ENCODE results near the gene PSMB2. TPM values are rescaled to one million over a fixed set of nuclear protein-coding genes. Genes with fewer than 3 reads are reported as not detected.
A peak's percentile ranks its signal among the peaks of the same experiment; 100 is the strongest.

PSMB2 gene
- total RNA-seq, 1 donor = 18.5 TPM

DNA sequence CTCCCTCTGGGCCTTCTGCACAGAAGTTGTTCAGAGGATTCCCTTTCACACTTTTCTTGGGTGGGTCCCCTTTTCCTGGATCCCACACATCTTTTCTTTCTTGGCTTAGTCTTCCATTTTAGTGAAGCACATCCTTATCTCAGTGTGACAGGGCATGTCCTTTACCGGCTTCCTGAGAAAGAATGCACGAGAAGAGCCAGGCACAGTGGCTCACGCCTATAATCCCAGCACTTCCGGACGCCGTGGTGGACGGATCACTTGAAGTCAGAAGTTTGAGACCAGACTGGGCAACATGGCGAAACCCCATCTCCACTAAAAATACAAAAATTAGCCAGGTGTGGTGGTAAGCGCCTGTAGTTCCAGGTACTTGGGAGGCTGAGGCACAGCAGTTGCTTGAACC is 22.1 kb upstream of the PSMB2 start:
- Histone ChIP-seq H3K9me3 (ENCODE audit: low read depth, low read length) (no peaks in the 10 kb centered on the region), H4K20me1 (ENCODE audit: insufficient read depth, low read length) (no peaks in the 10 kb centered on the region), H3K79me2 (ENCODE audit: insufficient read depth, low read length) (no peaks in the 10 kb centered on the region), H3K4me3 (ENCODE audit: insufficient read depth, low read length) (no peak overlapping the region), H3K4me1 (ENCODE audit: insufficient read depth, low read length) (no peaks in the 10 kb centered on the region), H2AFZ (ENCODE audit: low read length) (no peak overlapping the region), H3K4me2 (ENCODE audit: insufficient read depth, low read length) (no peak overlapping the region), H3K36me3 (ENCODE audit: insufficient read depth, low read length) (no peaks in the 10 kb centered on the region), H3K27me3 (ENCODE audit: insufficient read depth, low read length) (peaks cover 6% of the 10 kb centered on the region), H3K27ac (ENCODE audit: low read depth, low read length) (no peak overlapping the region)
- no peak for DNase-seq (ENCODE audit: insufficient read length, low spot score, missing footprints)
- no peak for TF ChIP-seq CTCF (IDR thresholded peaks at IDR 0.05; ENCODE audit: extremely low read depth, low read depth, low read length)

DNA sequence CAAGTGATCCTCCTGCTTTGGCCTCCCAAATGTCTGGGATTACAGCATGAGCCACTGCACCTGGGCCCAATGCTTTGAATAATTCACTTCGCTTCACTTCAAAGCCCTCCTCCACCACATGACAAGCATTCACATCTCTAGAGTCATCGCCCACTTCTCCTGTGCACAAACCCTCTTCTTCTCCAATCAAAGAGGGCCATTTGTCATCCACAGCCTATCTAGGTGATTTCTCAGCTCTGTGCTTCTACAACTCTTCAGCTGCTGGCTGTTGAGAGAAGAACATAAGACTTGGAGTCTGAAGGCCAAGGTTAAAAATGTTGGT is 20.1 kb upstream of the PSMB2 start:
- no peak for TF ChIP-seq CTCF (IDR thresholded peaks at IDR 0.05; ENCODE audit: extremely low read depth, low read depth, low read length)
- H3K79me2 ChIP-seq (ENCODE audit: insufficient read depth, low read length) = no peaks in the 10 kb centered on the region
- H3K4me1 ChIP-seq (ENCODE audit: insufficient read depth, low read length) = peaks cover 2% of the 10 kb centered on the region
- no peaks in the 10 kb centered on the region for H4K20me1 ChIP-seq (ENCODE audit: insufficient read depth, low read length)
- no peak overlapping the region for H3K4me3 ChIP-seq (ENCODE audit: insufficient read depth, low read length)
- H3K27me3 ChIP-seq (ENCODE audit: insufficient read depth, low read length) = no peaks in the 10 kb centered on the region
- no peak overlapping the region for H3K4me2 ChIP-seq (ENCODE audit: insufficient read depth, low read length)
- H3K36me3 ChIP-seq (ENCODE audit: insufficient read depth, low read length) = no peaks in the 10 kb centered on the region
- H2AFZ ChIP-seq (ENCODE audit: low read length) = no peak overlapping the region
- no peaks in the 10 kb centered on the region for H3K9me3 ChIP-seq (ENCODE audit: low read depth, low read length)
- no peak for DNase-seq (ENCODE audit: insufficient read length, low spot score, missing footprints)
- H3K27ac ChIP-seq (ENCODE audit: low read depth, low read length) = no peak overlapping the region

GRCh38 chr1:35660581-35661473 is 19.5 kb upstream of the PSMB2 start:
- DNase-seq (ENCODE audit: insufficient read length, low spot score, missing footprints) = peak; percentile 25
- H3K4me3 ChIP-seq (ENCODE audit: insufficient read depth, low read length) = no peak overlapping the region
- no peak overlapping the region for H3K27ac ChIP-seq (ENCODE audit: low read depth, low read length)
- no peaks in the 10 kb centered on the region for H4K20me1 ChIP-seq (ENCODE audit: insufficient read depth, low read length)
- H3K4me2 ChIP-seq (ENCODE audit: insufficient read depth, low read length) = no peak overlapping the region
- no peaks in the 10 kb centered on the region for H3K79me2 ChIP-seq (ENCODE audit: insufficient read depth, low read length)
- TF ChIP-seq CTCF (IDR thresholded peaks at IDR 0.05; ENCODE audit: extremely low read depth, low read depth, low read length) = no peak
- no peaks in the 10 kb centered on the region for H3K36me3 ChIP-seq (ENCODE audit: insufficient read depth, low read length)
- peaks cover 7% of the 10 kb centered on the region for H3K4me1 ChIP-seq (ENCODE audit: insufficient read depth, low read length)
- no peak overlapping the region for H2AFZ ChIP-seq (ENCODE audit: low read length)
- no peaks in the 10 kb centered on the region for H3K9me3 ChIP-seq (ENCODE audit: low read depth, low read length)
- H3K27me3 ChIP-seq (ENCODE audit: insufficient read depth, low read length) = no peaks in the 10 kb centered on the region

DNA sequence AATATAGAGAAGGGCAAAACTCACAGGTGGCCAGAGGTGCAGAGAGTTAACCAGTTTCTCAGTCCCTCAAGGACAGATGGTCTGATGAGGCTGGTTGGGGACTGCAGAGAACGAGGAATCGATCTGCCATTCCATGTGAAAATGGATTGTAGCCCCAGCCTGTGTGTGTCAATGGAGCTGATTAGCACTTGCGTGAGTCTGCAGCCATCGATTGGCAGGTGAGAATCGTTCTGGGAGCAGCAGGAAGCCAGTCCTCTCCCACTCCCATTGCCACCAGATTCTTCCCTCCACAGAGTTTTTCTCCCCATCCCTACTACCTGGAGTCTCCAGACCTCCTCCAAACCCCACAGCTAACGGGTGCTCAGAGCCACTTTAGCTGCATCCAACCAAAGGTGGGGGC is 18.3 kb upstream of the PSMB2 start:
- no peaks in the 10 kb centered on the region for H3K27me3 ChIP-seq (ENCODE audit: insufficient read depth, low read length)
- no peak overlapping the region for H3K4me2 ChIP-seq (ENCODE audit: insufficient read depth, low read length)
- no peak for TF ChIP-seq CTCF (IDR thresholded peaks at IDR 0.05; ENCODE audit: extremely low read depth, low read depth, low read length)
- no peak overlapping the region for H3K4me3 ChIP-seq (ENCODE audit: insufficient read depth, low read length)
- no peaks in the 10 kb centered on the region for H3K9me3 ChIP-seq (ENCODE audit: low read depth, low read length)
- no peaks in the 10 kb centered on the region for H3K36me3 ChIP-seq (ENCODE audit: insufficient read depth, low read length)
- H3K79me2 ChIP-seq (ENCODE audit: insufficient read depth, low read length) = no peaks in the 10 kb centered on the region
- no peak overlapping the region for H2AFZ ChIP-seq (ENCODE audit: low read length)
- DNase-seq (ENCODE audit: insufficient read length, low spot score, missing footprints) = peak; percentile 86
- no peaks in the 10 kb centered on the region for H4K20me1 ChIP-seq (ENCODE audit: insufficient read depth, low read length)
- H3K4me1 ChIP-seq (ENCODE audit: insufficient read depth, low read length) = peaks cover 7% of the 10 kb centered on the region
- H3K27ac ChIP-seq (ENCODE audit: low read depth, low read length) = no peak overlapping the region
